Measurements from ENCODE around the gene FN1.

Gene FN1

DNA sequence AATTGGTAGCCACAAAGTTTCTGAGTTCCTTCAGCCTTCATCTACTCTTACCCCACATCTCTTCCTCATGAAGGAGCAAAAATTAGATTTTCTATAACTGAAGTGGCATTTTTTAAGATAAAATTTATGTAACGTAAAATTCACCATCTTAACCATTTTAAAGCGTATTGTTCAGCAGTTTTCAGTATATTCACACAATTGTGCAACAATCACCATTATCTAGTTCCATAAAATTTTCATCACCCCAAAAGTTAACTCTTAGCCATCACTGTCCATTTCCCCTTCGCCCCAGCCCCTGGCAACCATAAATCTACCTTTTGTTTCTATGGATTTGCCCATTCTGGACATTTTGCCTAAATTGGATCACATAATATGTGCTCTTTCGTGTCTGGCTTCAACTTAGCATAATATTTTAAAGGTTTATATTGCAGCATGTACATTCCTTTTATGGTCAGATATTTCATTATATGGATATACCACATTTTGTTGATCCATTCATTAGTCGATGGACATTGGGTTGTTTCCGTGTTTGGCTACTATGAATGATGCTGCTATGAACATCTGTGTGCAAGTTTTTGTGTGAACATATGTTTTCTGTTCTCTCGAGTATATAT is 79.4 kb downstream of the FN1 start:
- no peak for DNase-seq (ENCODE audit: low read depth)

DNA sequence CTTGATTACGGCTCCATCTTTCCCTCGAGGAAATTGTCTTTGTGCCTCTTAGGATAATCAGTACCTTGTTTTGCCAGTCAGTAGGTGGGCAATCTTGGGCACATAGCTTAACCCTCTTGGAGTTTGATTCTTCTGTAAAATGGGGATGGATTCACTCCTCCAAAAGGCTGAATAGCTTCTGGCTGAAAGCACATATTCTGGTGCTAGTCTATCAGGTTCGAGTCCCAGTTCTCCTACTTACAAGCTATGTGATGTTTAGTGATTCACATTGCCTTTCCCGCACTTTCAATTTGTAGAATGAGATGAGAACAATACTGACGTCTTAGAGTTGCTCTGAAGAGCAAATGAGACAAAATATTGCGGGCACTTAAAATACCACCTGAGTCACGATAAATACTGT is 80.1 kb downstream of the FN1 start:
- no peak for DNase-seq (ENCODE audit: low read depth)
- no peak overlapping the region for H3K4me3 ChIP-seq (ENCODE audit: low read length)
- TF ChIP-seq, protein P1, sequence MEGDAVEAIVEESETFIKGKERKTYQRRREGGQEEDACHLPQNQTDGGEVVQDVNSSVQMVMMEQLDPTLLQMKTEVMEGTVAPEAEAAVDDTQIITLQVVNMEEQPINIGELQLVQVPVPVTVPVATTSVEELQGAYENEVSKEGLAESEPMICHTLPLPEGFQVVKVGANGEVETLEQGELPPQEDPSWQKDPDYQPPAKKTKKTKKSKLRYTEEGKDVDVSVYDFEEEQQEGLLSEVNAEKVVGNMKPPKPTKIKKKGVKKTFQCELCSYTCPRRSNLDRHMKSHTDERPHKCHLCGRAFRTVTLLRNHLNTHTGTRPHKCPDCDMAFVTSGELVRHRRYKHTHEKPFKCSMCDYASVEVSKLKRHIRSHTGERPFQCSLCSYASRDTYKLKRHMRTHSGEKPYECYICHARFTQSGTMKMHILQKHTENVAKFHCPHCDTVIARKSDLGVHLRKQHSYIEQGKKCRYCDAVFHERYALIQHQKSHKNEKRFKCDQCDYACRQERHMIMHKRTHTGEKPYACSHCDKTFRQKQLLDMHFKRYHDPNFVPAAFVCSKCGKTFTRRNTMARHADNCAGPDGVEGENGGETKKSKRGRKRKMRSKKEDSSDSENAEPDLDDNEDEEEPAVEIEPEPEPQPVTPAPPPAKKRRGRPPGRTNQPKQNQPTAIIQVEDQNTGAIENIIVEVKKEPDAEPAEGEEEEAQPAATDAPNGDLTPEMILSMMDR (IDR thresholded peaks at IDR 0.05; ENCODE audit: insufficient read depth, low read depth, low read length, missing control alignments), result no peak

More for the DNA sequence above, 79.4 kb downstream of the FN1 start:
- TF ChIP-seq, protein P1 (IDR thresholded peaks at IDR 0.05; ENCODE audit: insufficient read depth, low read depth, low read length, missing control alignments), result no peak
- no peak overlapping the region for H3K4me3 ChIP-seq (ENCODE audit: low read length)

DNA sequence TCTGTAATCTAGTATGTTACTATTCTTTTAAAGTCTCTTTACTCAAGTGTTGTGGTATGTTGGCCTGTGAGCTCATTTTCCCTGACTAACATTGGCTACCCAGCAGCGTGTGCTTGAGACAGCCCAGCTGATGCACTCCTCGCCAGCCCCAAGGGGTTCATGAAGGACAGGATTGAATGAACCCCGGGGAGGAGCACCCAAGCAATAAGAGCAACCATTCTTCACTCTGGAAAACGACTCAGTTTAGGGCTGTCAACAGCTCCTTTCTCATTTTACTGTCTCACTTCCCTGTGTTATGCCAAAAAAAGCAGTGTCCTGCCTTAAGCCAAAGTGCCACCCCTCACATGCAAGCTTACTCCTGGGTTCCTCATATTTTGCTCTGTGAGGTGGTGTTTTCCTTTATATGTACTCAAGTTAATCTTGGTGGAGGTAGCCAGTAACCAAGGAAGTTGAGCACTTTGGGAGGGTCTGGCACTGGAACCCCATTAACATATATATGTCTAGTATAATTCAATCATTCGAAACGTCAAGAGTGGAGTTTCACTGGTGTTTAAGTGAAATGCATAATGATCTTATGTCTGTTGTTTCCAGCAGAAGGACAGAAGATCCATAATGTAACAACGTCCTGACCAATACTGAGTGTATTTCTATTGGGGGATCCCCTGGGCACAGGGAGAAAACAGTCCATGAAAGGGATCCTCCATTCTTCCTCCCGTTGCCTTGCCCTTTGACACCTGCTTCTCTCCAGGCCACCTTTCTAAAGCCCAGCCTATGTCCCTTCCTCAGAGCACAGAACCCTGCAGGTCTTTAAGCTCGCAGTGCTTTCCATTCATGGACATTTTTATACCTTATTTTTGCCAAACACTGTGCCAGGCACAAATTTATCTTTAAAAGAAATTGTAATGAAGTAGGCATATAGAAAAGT is 80.8 kb downstream of the FN1 start:
- DNase-seq (ENCODE audit: low read depth), result no peak
- TF ChIP-seq, protein P1 (IDR thresholded peaks at IDR 0.05; ENCODE audit: insufficient read depth, low read depth, low read length, missing control alignments), result no peak
- no peak overlapping the region for H3K4me3 ChIP-seq (ENCODE audit: low read length)

DNA sequence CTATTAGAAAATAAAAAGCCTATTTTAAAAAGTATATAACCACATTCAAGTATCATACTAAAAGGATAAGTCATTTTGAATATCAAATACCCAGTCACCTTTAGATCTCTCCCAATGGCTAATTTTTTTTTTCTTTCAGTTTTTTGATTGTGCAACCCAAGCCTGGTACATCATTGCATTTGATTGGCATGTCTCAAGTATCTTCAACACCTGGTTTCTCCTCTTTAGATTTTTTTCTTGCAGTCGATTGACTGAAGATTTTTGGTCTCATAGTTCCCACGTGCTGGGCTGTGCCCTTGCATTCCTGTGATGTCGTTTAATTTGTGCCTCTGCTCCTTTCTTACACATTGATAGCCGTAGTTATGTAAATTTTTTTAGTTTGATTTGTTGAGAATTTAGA is 83.3 kb downstream of the FN1 start:
- no peak overlapping the region for H3K4me3 ChIP-seq (ENCODE audit: low read length)
- TF ChIP-seq, protein P1 (IDR thresholded peaks at IDR 0.05; ENCODE audit: insufficient read depth, low read depth, low read length, missing control alignments), result no peak
- DNase-seq (ENCODE audit: low read depth), result no peak

DNA sequence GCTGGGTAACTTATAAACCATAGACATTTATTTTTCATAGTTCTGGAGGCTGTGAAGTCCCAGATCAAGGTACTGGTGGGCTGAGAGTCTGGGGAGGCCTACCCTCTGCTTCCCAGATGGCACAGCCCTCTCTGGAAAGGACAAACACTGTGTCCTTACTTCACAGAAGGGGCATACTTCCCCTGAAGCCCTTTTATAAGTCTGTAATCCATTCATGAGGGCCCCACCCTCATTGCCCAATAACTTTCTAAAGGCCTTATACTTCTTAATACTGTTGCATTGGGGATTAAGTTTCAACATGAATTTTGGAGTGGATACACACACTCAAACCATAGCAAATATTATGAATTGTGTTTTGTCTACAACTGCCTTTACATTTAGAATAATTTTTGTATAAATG is 88.0 kb downstream of the FN1 start:
- TF ChIP-seq, protein P1 (IDR thresholded peaks at IDR 0.05; ENCODE audit: insufficient read depth, low read depth, low read length, missing control alignments), result no peak
- H3K4me3 ChIP-seq (ENCODE audit: low read length), result no peak overlapping the region
- DNase-seq (ENCODE audit: low read depth), result peak; percentile 36

DNA sequence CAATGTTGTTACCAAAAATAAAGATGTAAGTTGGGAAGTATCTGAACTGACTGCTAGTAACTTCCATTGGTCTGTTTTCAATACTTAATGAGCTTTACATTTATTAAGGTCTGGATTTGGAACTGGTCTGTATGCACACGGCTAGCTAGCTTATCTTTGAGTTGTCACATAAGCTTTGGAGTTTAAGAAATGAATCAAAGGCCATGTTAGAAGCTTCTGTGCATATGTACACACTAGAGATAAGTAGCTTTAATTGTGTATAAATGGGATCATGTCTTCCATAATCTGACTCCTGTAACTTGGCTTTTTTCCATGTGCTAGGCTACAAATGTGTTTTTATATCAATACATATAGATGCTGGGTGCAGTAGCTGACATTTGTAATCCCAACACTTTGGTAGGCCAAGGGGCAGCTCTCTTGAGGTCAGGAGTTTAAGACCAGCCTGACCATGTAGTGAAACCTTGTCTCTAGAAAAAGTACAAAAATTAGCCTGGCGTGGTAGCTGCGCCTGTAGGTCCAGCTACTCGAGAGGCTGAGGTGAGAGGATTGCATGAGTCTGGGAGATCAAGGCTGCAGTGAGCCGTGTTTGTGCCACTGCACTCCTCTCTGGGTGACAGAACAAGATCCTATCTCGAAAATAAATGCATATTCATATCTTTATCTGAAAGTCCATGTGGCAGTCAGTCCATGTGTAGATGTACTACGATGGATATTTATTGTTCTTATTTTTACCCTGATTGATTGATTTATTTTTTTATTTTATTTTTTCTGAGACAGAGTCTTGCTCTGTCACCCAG is 96.8 kb downstream of the FN1 start:
- TF ChIP-seq, protein P1 (IDR thresholded peaks at IDR 0.05; ENCODE audit: insufficient read depth, low read depth, low read length, missing control alignments), result no peak
- no peak overlapping the region for H3K4me3 ChIP-seq (ENCODE audit: low read length)
- no peak for DNase-seq (ENCODE audit: low read depth)

All from epithelial cell of esophagus (primary cell).